Measurements from ENCODE around the gene CDK5. TPM values are rescaled to one million over a fixed set of nuclear protein-coding genes. Genes with fewer than 3 reads are reported as not detected.

CDK5 gene
- total and polyA plus RNA-seq, 9 donors = 2.7 to 9.4 (median 4.1) TPM

DNA sequence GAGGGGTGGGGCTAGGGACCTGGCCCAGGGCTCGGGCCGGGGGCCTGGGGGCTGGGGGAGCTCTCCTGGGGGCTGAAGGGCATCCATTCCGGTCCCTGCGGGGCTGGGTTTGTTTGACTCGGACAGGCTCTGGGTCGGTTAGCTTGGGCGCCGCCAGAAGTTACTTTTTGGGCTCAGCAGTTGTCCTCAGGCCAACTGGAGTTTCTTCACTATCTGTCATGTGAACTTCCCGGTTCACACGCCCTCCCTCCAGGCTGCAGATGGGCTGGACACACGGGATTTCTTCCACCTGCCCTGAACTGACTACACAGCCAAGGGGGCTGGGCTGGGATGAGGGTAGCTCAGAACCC is 5.5 kb upstream of the CDK5 start:
- H3K27ac ChIP-seq = peak overlapping the region in 1 of 2 donors; percentile 57
- H3K27me3 ChIP-seq = no peaks in the 10 kb centered on the region
- H3K36me3 ChIP-seq = no peaks in the 10 kb centered on the region
- WGBS, 3 donors = 8 to 13% (median 11%) methylated on average over 11 of the region's 11 CpGs
- peaks cover 22% of the 10 kb centered on the region for H3K4me1 ChIP-seq (ENCODE audit: insufficient read depth)
- no peaks in the 10 kb centered on the region for H3K9me3 ChIP-seq
- TF ChIP-seq EP300 (IDR thresholded peaks at IDR 0.05) (no peak), POLR2A (IDR thresholded peaks at IDR 0.05) (no peak)
- TF ChIP-seq, protein P1, sequence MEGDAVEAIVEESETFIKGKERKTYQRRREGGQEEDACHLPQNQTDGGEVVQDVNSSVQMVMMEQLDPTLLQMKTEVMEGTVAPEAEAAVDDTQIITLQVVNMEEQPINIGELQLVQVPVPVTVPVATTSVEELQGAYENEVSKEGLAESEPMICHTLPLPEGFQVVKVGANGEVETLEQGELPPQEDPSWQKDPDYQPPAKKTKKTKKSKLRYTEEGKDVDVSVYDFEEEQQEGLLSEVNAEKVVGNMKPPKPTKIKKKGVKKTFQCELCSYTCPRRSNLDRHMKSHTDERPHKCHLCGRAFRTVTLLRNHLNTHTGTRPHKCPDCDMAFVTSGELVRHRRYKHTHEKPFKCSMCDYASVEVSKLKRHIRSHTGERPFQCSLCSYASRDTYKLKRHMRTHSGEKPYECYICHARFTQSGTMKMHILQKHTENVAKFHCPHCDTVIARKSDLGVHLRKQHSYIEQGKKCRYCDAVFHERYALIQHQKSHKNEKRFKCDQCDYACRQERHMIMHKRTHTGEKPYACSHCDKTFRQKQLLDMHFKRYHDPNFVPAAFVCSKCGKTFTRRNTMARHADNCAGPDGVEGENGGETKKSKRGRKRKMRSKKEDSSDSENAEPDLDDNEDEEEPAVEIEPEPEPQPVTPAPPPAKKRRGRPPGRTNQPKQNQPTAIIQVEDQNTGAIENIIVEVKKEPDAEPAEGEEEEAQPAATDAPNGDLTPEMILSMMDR (IDR thresholded peaks at IDR 0.05) = no peak
- peak overlapping the region; percentile 28 for H3K4me3 ChIP-seq
- intact Hi-C loops (cut with DNase I) = no loop called here
- DNase-seq = peak in 3 of 5 donors; percentile 66 to 78 (median 73)

DNA sequence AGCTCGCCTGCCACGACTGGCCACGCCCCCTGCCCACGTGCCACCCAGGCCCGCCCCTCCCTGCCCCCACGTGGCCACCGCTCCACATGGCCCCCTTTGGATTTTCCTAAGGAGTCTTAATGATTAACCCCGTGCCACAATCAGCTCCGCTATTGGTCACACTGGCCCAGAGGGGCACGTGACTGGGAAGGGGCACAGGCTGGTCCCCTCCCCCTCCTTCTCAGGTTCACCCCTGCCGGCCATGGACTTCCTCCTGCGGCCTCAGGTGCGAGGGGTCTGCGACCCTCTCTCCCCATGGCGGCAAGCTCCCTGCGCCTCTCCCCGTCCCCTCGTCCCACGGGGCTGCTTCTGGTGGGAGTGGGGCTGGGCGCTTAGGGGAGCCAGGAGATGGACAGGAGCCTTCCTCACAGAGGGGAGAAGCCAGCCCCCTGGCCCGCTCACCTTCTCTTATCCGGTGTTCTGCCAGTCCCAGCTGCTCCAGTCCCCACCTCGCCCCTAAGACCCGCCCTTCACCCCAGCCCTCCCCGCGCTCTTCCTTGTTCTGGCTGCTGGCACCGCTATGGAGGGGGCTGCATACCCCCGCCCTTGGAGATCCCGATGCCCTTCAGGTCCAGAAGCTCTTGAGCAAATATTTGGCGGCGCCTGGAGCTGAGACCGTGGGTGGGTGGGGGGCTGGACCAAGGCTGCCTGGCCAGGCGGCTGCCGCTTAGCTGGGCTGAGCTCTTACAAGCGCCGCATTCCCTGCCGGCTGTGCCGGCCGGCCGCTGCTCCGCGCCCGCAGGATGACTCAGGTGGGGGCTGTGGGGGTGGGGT is 4.9 kb upstream of the CDK5 start:
- DNase-seq = peak; percentile 66 to 77 (median 71)
- intact Hi-C loops (cut with DNase I) = no loop called here
- 23 to 33% (median 24%) methylated on average over 36 to 43 of the region's 43 CpGs for WGBS, 3 donors

DNA sequence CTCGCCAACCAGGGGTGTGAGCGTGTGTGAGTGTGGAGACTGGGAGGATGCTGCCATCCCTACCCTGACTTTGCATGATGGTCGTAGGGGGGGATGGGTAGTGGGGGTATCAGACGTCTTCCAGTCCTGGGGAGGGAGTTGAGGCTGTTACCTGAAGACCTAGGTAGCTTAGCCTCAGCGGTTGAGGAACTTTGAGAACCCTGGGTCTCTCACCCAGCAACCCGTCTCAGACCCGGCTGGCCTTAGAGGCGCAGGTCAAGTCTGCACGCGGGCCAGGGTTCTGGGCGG is 4.4 kb upstream of the CDK5 start:
- peaks cover 24% of the 10 kb centered on the region for H3K4me1 ChIP-seq (ENCODE audit: insufficient read depth)
- H3K27ac ChIP-seq = peak overlapping the region in 1 of 2 donors; percentile 27
- no peak overlapping the region for H3K4me3 ChIP-seq
- 49 to 71% (median 54%) methylated on average over 11 of the region's 11 CpGs for WGBS, 3 donors
- no peaks in the 10 kb centered on the region for H3K36me3 ChIP-seq
- DNase-seq = no peak
- no peaks in the 10 kb centered on the region for H3K9me3 ChIP-seq
- TF ChIP-seq, protein P1 (IDR thresholded peaks at IDR 0.05) = no peak
- no peaks in the 10 kb centered on the region for H3K27me3 ChIP-seq
- intact Hi-C loops (cut with DNase I) = no loop called here

More for the DNA sequence above, 4.9 kb upstream of the CDK5 start:
- H3K27ac ChIP-seq = peak overlapping the region in 1 of 2 donors; percentile 57
- peak overlapping the region; percentile 28 for H3K4me3 ChIP-seq
- TF ChIP-seq POLR2A (IDR thresholded peaks at IDR 0.05) (no peak), EP300 (IDR thresholded peaks at IDR 0.05) (no peak)
- TF ChIP-seq, protein P1 (IDR thresholded peaks at IDR 0.05) = no peak
- H3K36me3 ChIP-seq = no peaks in the 10 kb centered on the region
- no peaks in the 10 kb centered on the region for H3K27me3 ChIP-seq
- no peaks in the 10 kb centered on the region for H3K9me3 ChIP-seq
- peaks cover 22% of the 10 kb centered on the region for H3K4me1 ChIP-seq (ENCODE audit: insufficient read depth)

DNA sequence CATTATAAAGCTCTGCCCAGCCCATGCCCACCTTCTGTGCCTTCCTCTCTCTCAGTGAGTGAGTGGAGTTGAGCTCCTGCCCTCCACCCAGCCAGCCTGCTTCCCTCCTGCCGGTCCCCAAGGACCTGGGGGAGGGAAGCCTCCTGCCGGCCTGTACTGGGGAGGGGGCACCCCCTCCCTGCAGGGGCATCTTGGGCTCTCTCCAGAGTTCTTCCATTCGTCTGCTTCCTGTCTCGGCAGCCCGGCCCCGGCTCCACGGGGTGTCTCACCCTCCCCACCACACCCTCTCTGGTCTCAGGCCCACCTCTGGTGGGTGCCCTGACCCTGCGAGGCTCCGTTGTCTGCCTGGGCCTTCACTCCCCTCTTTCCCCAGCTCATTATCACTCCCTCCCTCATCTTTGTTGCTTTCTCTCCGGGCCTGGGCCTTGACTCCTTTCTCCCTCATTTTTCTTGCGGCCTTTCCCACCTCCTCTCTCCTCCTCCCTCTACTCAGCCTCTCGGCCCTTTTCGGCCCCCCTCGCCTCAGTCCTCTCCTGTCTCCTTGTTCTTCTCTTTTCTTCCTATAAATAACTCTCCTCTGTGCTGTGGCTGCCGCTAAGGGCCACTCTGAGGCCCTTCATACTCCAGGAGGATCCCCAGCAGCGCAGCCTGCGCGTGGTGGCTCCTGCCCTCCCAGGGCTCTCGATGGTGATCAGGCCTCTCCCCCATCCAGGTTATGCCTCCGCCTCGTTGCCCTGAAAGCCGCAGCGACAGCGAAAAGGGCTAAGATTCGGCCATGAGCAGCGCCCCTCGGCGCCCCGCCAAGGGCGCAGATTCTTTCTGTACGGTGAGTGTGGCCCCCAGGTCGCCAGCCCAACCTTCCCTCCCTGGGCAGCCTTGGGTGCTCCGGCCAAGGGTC is 3.8 kb upstream of the CDK5 start:
- TF ChIP-seq POLR2A (IDR thresholded peaks at IDR 0.05) = no peak
- no peak for TF ChIP-seq EP300 (IDR thresholded peaks at IDR 0.05)
- TF ChIP-seq, protein P1 (IDR thresholded peaks at IDR 0.05) = no peak
- H3K4me3 ChIP-seq = peak overlapping the region; percentile 81
- DNase-seq = peak in 3 of 5 donors; percentile 50 to 67 (median 66)
- H3K4me1 ChIP-seq (ENCODE audit: insufficient read depth) = peaks cover 25% of the 10 kb centered on the region
- H3K36me3 ChIP-seq = no peaks in the 10 kb centered on the region
- intact Hi-C loops (cut with DNase I) = loop anchor here in 1 of 4 donors (2.0 kb wide), 1 partner anchor 21 kb away; the partner anchor contains the start of gene TMUB1
- peak overlapping the region; percentile 27 to 55 for H3K27ac ChIP-seq
- no peaks in the 10 kb centered on the region for H3K9me3 ChIP-seq
- WGBS, 3 donors = 34 to 43% (median 35%) methylated on average over 33 of the region's 33 CpGs
- H3K27me3 ChIP-seq = no peaks in the 10 kb centered on the region

Measured in ovary (tissue), 9 donors.